Mesenchymal stem cell (in vitro differentiated cells and primary cell): ENCODE data around the gene SOWAHA. TPM values are rescaled to one million over a fixed set of nuclear protein-coding genes. Genes with fewer than 3 reads are reported as not detected.
A peak's percentile ranks its signal among the peaks of the same experiment; 100 is the strongest.

Experiments used
- DNase-seq: peaks from one replicate; pipeline ENCODE4 v3.0.0-alpha.2; 2013
- H2AFZ ChIP-seq: one replicate; pipeline ENCODE4 v1.6.1; 2013; ENCODE audit warnings: low read depth, mild to moderate bottlenecking, control low read depth, inconsistent platforms, low read length, moderate library complexity
- H2AK5ac ChIP-seq: 2 replicates; pipeline ENCODE4 v1.6.1; 2013; ENCODE audit warnings: low read length, moderate library complexity, mild to moderate bottlenecking, inconsistent platforms; ENCODE audit not compliant: severe bottlenecking
- H2BK120ac ChIP-seq: one replicate; pipeline ENCODE4 v1.6.1; 2013; ENCODE audit warnings: low read depth, mild to moderate bottlenecking, inconsistent platforms, low read length, moderate library complexity
- H2BK12ac ChIP-seq, 2 experiments: one replicate each; pipeline ENCODE4 v1.6.1; 2013; ENCODE audit warnings: inconsistent platforms in 2 of 2, low read length in 2 of 2, mild to moderate bottlenecking in 2 of 2, moderate library complexity in 2 of 2, control low read depth in 1 of 2
- H2BK15ac ChIP-seq: one replicate; pipeline ENCODE4 v1.6.1; 2013; ENCODE audit warnings: mild to moderate bottlenecking, low read depth, inconsistent platforms; ENCODE audit not compliant: poor library complexity, severe bottlenecking
- H2BK5ac ChIP-seq: 2 replicates; pipeline ENCODE4 v1.6.1; 2013; ENCODE audit warnings: low read depth, mild to moderate bottlenecking, low read length, control low read depth, inconsistent platforms; ENCODE audit not compliant: poor library complexity, severe bottlenecking
- H3K14ac ChIP-seq, 2 experiments: one replicate each; pipeline ENCODE4 v1.6.1; 2013; ENCODE audit warnings: inconsistent platforms in 2 of 2, low read length in 2 of 2, control low read depth in 1 of 2, mild to moderate bottlenecking in 1 of 2, moderate library complexity in 1 of 2
- H3K18ac ChIP-seq, 2 experiments: one replicate each; pipeline ENCODE4 v1.6.1; 2013; ENCODE audit warnings: inconsistent platforms in 2 of 2, low read length in 2 of 2, control low read depth in 1 of 2, low read depth in 1 of 2, mild to moderate bottlenecking in 1 of 2
- H3K23ac ChIP-seq, 2 experiments: one replicate each; pipeline ENCODE4 v1.6.1; 2013; ENCODE audit warnings: inconsistent platforms in 2 of 2, low read length in 2 of 2, mild to moderate bottlenecking in 2 of 2, moderate library complexity in 2 of 2, control low read depth in 1 of 2
- H3K27ac ChIP-seq: 2 replicates; pipeline ENCODE4 v1.5.1; 2013; ENCODE audit warnings: mild to moderate bottlenecking, moderate library complexity, low read length, control low read depth, inconsistent platforms; ENCODE audit not compliant: poor library complexity, severe bottlenecking
- H3K27me3 ChIP-seq, 2 experiments: 2 replicates each; pipeline versions ENCODE4 v1.6.1 to v1.7.0; 2013; ENCODE audit warnings: low read length in 2 of 2, mild to moderate bottlenecking in 2 of 2, moderate library complexity in 2 of 2, control low read depth in 1 of 2, inconsistent platforms in 1 of 2; ENCODE audit not compliant: control insufficient read depth in 1 of 2, insufficient read depth in 1 of 2
- H3K36me3 ChIP-seq, 2 experiments: 2 replicates each; pipeline versions ENCODE4 v1.6.1 to v1.7.0; 2013; ENCODE audit warnings: low read length in 2 of 2, control low read depth in 1 of 2, inconsistent platforms in 1 of 2, low read depth in 1 of 2, mild to moderate bottlenecking in 1 of 2; ENCODE audit not compliant: insufficient read depth in 2 of 2, control insufficient read depth in 1 of 2
- H3K4ac ChIP-seq, 2 experiments: one replicate each; pipeline ENCODE4 v1.6.1; 2013; ENCODE audit warnings: inconsistent platforms in 2 of 2, low read length in 2 of 2, mild to moderate bottlenecking in 2 of 2, moderate library complexity in 2 of 2, control low read depth in 1 of 2, low read depth in 1 of 2
- H3K4me1 ChIP-seq: 2 replicates; pipeline ENCODE4 v1.6.1; 2013; ENCODE audit warnings: low read depth, low read length, control low read depth; ENCODE audit not compliant: control insufficient read depth, insufficient read depth
- H3K4me2 ChIP-seq: 2 replicates; pipeline ENCODE4 v1.6.1; 2013; ENCODE audit warnings: low read length, mild to moderate bottlenecking, inconsistent platforms; ENCODE audit not compliant: poor library complexity, severe bottlenecking
- H3K4me3 ChIP-seq, 2 experiments: 2 replicates each; pipeline versions ENCODE4 v1.5.1 to v1.7.0; 2013; ENCODE audit warnings: low read length in 2 of 2, mild to moderate bottlenecking in 2 of 2, control low read depth in 1 of 2, low read depth in 1 of 2; ENCODE audit not compliant: insufficient read depth in 1 of 2
- H3K79me1 ChIP-seq: replicated peaks from 2 replicates; pipeline ENCODE4 v1.6.1; 2013; ENCODE audit warnings: mild to moderate bottlenecking, control low read depth, low read length, inconsistent platforms; ENCODE audit not compliant: poor library complexity, severe bottlenecking
- H3K9ac ChIP-seq: 2 replicates; pipeline ENCODE4 v1.7.0; 2013; ENCODE audit warnings: mild to moderate bottlenecking, low read length, moderate library complexity
- H3K9me3 ChIP-seq: 2 replicates; pipeline ENCODE4 v1.7.0; 2013; ENCODE audit warnings: mild to moderate bottlenecking, low read length; ENCODE audit not compliant: control insufficient read depth
- H4K8ac ChIP-seq: one replicate; pipeline ENCODE4 v1.6.1; 2013; ENCODE audit warnings: inconsistent platforms, mild to moderate bottlenecking, low read length, moderate library complexity
- H4K91ac ChIP-seq: one replicate; pipeline ENCODE4 v1.6.1; 2013; ENCODE audit warnings: mild to moderate bottlenecking, low read length, inconsistent platforms
- WGBS: methylation state at CpG from one replicate; pipeline ENCODE4 v1.1.7; 2013; ENCODE audit warnings: mixed read lengths; 5-methylcytosine and 5-hydroxymethylcytosine counted together
- small RNA-seq: library from polyadenylated mRNA; stranded (forward); fragments of <200 nt; extraction: miRNeasy Mini kit (QIAGEN cat#:217004); gene quantifications from one replicate; pipeline ENCODE3, GENCODE V24; 2013; ENCODE audit warnings: low read depth

The SOWAHA gene

GRCh38 chr5:132860742-132861141, 47.6 kb downstream of the SOWAHA start:
- H3K79me1 ChIP-seq = no peaks in the 10 kb centered on the region
- no peak overlapping the region for H3K14ac ChIP-seq
- peaks cover under 1% of the 10 kb centered on the region for H3K4me1 ChIP-seq
- H2BK5ac ChIP-seq = no peak overlapping the region
- no peak overlapping the region for H3K23ac ChIP-seq
- H3K4me3 ChIP-seq = no peak overlapping the region
- no peak overlapping the region for H4K8ac ChIP-seq
- no peak overlapping the region for H2AFZ ChIP-seq
- no peak overlapping the region for H3K18ac ChIP-seq
- no peaks in the 10 kb centered on the region for H3K27me3 ChIP-seq
- no peak for DNase-seq
- no peak overlapping the region for H3K4ac ChIP-seq
- no peaks in the 10 kb centered on the region for H3K36me3 ChIP-seq
- no peak overlapping the region for H4K91ac ChIP-seq
- H2AK5ac ChIP-seq = no peak overlapping the region
- no peak overlapping the region for H2BK15ac ChIP-seq
- H3K9me3 ChIP-seq = no peaks in the 10 kb centered on the region
- H3K27ac ChIP-seq = no peak overlapping the region
- H3K4me2 ChIP-seq = no peak overlapping the region
- H2BK120ac ChIP-seq = no peak overlapping the region
- H3K9ac ChIP-seq = no peak overlapping the region
- H2BK12ac ChIP-seq = no peak overlapping the region
- WGBS = 62% methylated on average over 3 of the region's 5 CpGs

GRCh38 chr5:132865668-132866341, 52.7 kb downstream of the SOWAHA start:
- Histone ChIP-seq H3K79me1 (peaks cover 4% of the 10 kb centered on the region), H3K23ac (no peak overlapping the region), H2BK5ac (no peak overlapping the region), H3K4me3 (peak overlapping the region; percentile 85 to 97), H2BK120ac (peak overlapping the region; percentile 40), H3K4me1 (peaks cover 6% of the 10 kb centered on the region), H3K27ac (peak overlapping the region; percentile 60), H2AFZ (peak overlapping the region; percentile 87), H2BK15ac (no peak overlapping the region), H3K14ac (peak overlapping the region in 1 of 2 experiments; percentile 64), H3K4me2 (peak overlapping the region; percentile 77), H3K9ac (peak overlapping the region; percentile 98), H3K27me3 (no peaks in the 10 kb centered on the region), H3K4ac (peak overlapping the region; percentile 48 to 75), H2BK12ac (no peak overlapping the region), H4K8ac (peak overlapping the region; percentile 86), H3K18ac (peak overlapping the region; percentile 81 to 86), H3K9me3 (no peaks in the 10 kb centered on the region), H3K36me3 (peaks cover 12 to 29% of the 10 kb centered on the region in 2 experiments), H4K91ac (peak overlapping the region; percentile 5), H2AK5ac (no peak overlapping the region)
- DNase-seq = no peak
- WGBS = 49% methylated on average over 30 of the region's 30 CpGs

Small RNAs within 50 kb of the gene (small RNA-seq; reads per million reads assigned to genes)
- not detected for gene RNA5SP192
